IMR-90 (cell line): ENCODE results near the gene HSD17B8. TPM values are rescaled to one million over a fixed set of nuclear protein-coding genes. Genes with fewer than 3 reads are reported as not detected.

Experiments
- ATAC-seq: fragments of 200-7000 bp; cut with Tn5 transposase; 2 replicates; pipeline ENCODE4 v1.9.1; 2020; ENCODE audit warnings: low read depth, mild to moderate bottlenecking, moderate library complexity
- BruUV-seq: library from RNA; stranded (reverse); fragments of 400-500 nt; replicated peaks from 2 replicates; lab custom pipeline; 2021; lab: Mats Ljungman, UMichigan
- CTCF ChIA-PET: fragments of 300-600 bp; formaldehyde crosslinking; extraction: SDS; loops from one replicate; lab custom pipeline; 2021; ENCODE audit warnings: antibody characterized with exemption; lab: Yijun Ruan, JAX
- POLR2A ChIA-PET: fragments of 300-600 bp; sonication (Branson Sonifier 250); formaldehyde crosslinking; loops from one replicate; lab custom pipeline; 2022; ENCODE audit warnings: antibody characterized with exemption; ENCODE audit not compliant: unreplicated experiment; lab: Charles Lee
- DNase-seq: peaks from one replicate; pipeline ENCODE4 v3.0.0; 2013
- H2AFZ ChIP-seq: replicated peaks from 2 replicates; pipeline ENCODE3; 2013; ENCODE audit warnings: low read length, mild to moderate bottlenecking; ENCODE audit not compliant: poor library complexity
- H2AK5ac ChIP-seq: 2 replicates; pipeline ENCODE4 v1.6.1; 2013; ENCODE audit warnings: low read depth, low read length, inconsistent platforms
- H2AK9ac ChIP-seq: replicated peaks from 2 replicates; pipeline ENCODE3; 2013; ENCODE audit warnings: mild to moderate bottlenecking, low read depth, low read length, moderate library complexity; ENCODE audit not compliant: poor library complexity
- H2BK120ac ChIP-seq: 2 replicates; pipeline ENCODE4 v1.6.1; 2013; ENCODE audit warnings: low read depth, low read length, inconsistent platforms
- H2BK15ac ChIP-seq: 3 replicates; pipeline ENCODE4 v1.6.1; 2013; ENCODE audit warnings: low read depth, low read length, inconsistent platforms
- H2BK20ac ChIP-seq: 2 replicates; pipeline ENCODE4 v1.6.1; 2013; ENCODE audit warnings: low read depth, mild to moderate bottlenecking, inconsistent platforms, low read length, moderate library complexity
- H2BK5ac ChIP-seq: 2 replicates; pipeline ENCODE4 v1.6.1; 2013; ENCODE audit warnings: mild to moderate bottlenecking, low read depth, low read length, inconsistent platforms; ENCODE audit not compliant: poor library complexity, severe bottlenecking
- H3K14ac ChIP-seq: replicated peaks from 2 replicates; pipeline ENCODE4 v1.6.1; 2013; ENCODE audit warnings: low read depth, low read length, inconsistent platforms
- H3K18ac ChIP-seq: 2 replicates; pipeline ENCODE4 v1.6.1; 2013; ENCODE audit warnings: low read depth, low read length, control low read depth
- H3K23ac ChIP-seq: 2 replicates; pipeline ENCODE4 v1.6.1; 2013; ENCODE audit warnings: low read depth, low read length, inconsistent platforms
- H3K27ac ChIP-seq: 2 replicates; pipeline ENCODE4 v1.5.1; 2013; ENCODE audit warnings: mild to moderate bottlenecking, control low read depth, low read length; ENCODE audit not compliant: insufficient read depth
- H3K27me3 ChIP-seq: 2 replicates; pipeline ENCODE4 v1.6.1; 2013; ENCODE audit warnings: low read length; ENCODE audit not compliant: control insufficient read depth, insufficient read depth
- H3K36me3 ChIP-seq: 2 replicates; pipeline ENCODE4 v1.6.1; 2013; ENCODE audit warnings: low read length, mixed read lengths; ENCODE audit not compliant: control insufficient read depth, insufficient read depth
- H3K4ac ChIP-seq: 2 replicates; pipeline ENCODE4 v1.6.1; 2013; ENCODE audit warnings: low read depth, low read length, inconsistent platforms
- H3K4me1 ChIP-seq: 2 replicates; pipeline ENCODE4 v1.6.1; 2013; ENCODE audit warnings: low read length, mixed read lengths; ENCODE audit not compliant: control insufficient read depth, insufficient read depth
- H3K4me2 ChIP-seq: 2 replicates; pipeline ENCODE4 v1.6.1; 2013; ENCODE audit warnings: low read depth, mild to moderate bottlenecking, control low read depth, low read length, moderate library complexity
- H3K4me3 ChIP-seq: 2 replicates; pipeline ENCODE4 v1.5.1; 2013; ENCODE audit warnings: low read depth, mild to moderate bottlenecking, control low read depth, low read length, moderate library complexity; ENCODE audit not compliant: insufficient read depth
- H3K56ac ChIP-seq: 2 replicates; pipeline ENCODE4 v1.6.1; 2013; ENCODE audit warnings: low read length, inconsistent platforms; ENCODE audit not compliant: insufficient read depth; ENCODE audit errors: extremely low read depth
- H3K79me1 ChIP-seq, 2 experiments: 2 replicates each; pipeline ENCODE4 v1.6.1; 2013; ENCODE audit warnings: low read length in 2 of 2, inconsistent platforms in 1 of 2, low read depth in 1 of 2
- H3K9ac ChIP-seq: 2 replicates; pipeline ENCODE4 v1.6.1; 2013; ENCODE audit warnings: low read depth, low read length, control low read depth
- H3K9me1 ChIP-seq: 2 replicates; pipeline ENCODE4 v1.6.1; 2013; ENCODE audit warnings: low read length, inconsistent platforms; ENCODE audit not compliant: insufficient read depth
- H3K9me3 ChIP-seq: 2 replicates; pipeline ENCODE4 v1.6.1; 2013; ENCODE audit warnings: low read length; ENCODE audit not compliant: control insufficient read depth, insufficient read depth
- H4K20me1 ChIP-seq: 2 replicates; pipeline ENCODE4 v1.6.1; 2013; ENCODE audit warnings: low read length, inconsistent platforms; ENCODE audit not compliant: insufficient read depth
- H4K5ac ChIP-seq: 2 replicates; pipeline ENCODE4 v1.6.1; 2013; ENCODE audit warnings: mild to moderate bottlenecking, low read depth, low read length, control low read depth
- H4K8ac ChIP-seq, 2 experiments: 2 replicates each; pipeline ENCODE4 v1.6.1; 2013; ENCODE audit warnings: low read depth in 2 of 2, low read length in 2 of 2, control low read depth in 1 of 2, inconsistent platforms in 1 of 2
- H4K91ac ChIP-seq: 2 replicates; pipeline ENCODE4 v1.6.1; 2013; ENCODE audit warnings: low read depth, low read length, inconsistent platforms; ENCODE audit not compliant: insufficient read depth
- ELK1 ChIP-seq: fragments of 150-350 bp; IDR thresholded peaks from 2 replicates; pipeline ENCODE4 v1.6.1; 2016; ENCODE audit warnings: low read depth, mild to moderate bottlenecking, low read length, moderate library complexity, borderline replicate concordance
- FOS ChIP-seq: fragments of 150-350 bp; IDR thresholded peaks from 2 replicates; pipeline ENCODE4 v1.6.1; 2016; ENCODE audit warnings: low read depth, low read length
- RFX5 ChIP-seq: IDR thresholded peaks from 2 replicates; pipeline ENCODE4 v1.8.0; 2012; ENCODE audit warnings: low read depth, mild to moderate bottlenecking, low read length, moderate library complexity
- WGBS, 2 experiments: methylation state at CpG; one replicate each; pipeline versions ENCODE4 v1.1.5 to v1.1.7; 2013; ENCODE audit warnings: missing lambda C conversion rate in 2 of 2; ENCODE audit not compliant: insufficient read length in 1 of 2; ENCODE audit errors: extremely low coverage in 2 of 2; 5-methylcytosine and 5-hydroxymethylcytosine counted together
- dilution Hi-C: fragments of 300-500 bp; cut with HindIII; formaldehyde crosslinking; loops from one replicate; pipeline ENCODE4 v1.14.3; 2018; ENCODE audit warnings: low sequenced_read_pairs; ENCODE audit not compliant: unreplicated experiment
- in situ Hi-C: fragments of 300-500 bp; cut with MboI; formaldehyde crosslinking; loops from 3 replicates; pipeline ENCODE4 v1.14.3; 2019; ENCODE audit warnings: low sequenced_read_pairs, inconsistent platforms, mixed read lengths
- intact Hi-C: fragments of 100-400 bp; cut with micrococcal nuclease; formaldehyde crosslinking; loops from 2 replicates; pipeline ENCODE4 v1.10.0; 2022
- polyA plus RNA-seq, 3 experiments: library from polyadenylated mRNA; depleted of rRNA; stranded (reverse); fragments of >200 nt; gene quantifications; 2 replicates each; pipeline ENCODE4 v1.2.3, GENCODE V29; 2012; ENCODE audit warnings: low replicate concordance in 1 of 3
- total RNA-seq: library from RNA; depleted of rRNA; stranded (reverse); fragments of >200 nt; gene quantifications from 2 replicates; pipeline ENCODE4 v1.2.3, GENCODE V29; 2012

The HSD17B8 gene
- total and polyA plus RNA-seq, 2 of the 4 experiments (the other 2 are of a cell fraction) = 1.6 to 4.3 TPM

GRCh38 chr6:33171880-33172687, 32.4 kb upstream of the HSD17B8 start:
- ATAC-seq (no peak), DNase-seq (no peak)
- Histone ChIP-seq H3K4me3 (no peak overlapping the region), H3K27ac (no peak overlapping the region), H2AFZ (no peak overlapping the region), H3K79me1 (no peaks in the 10 kb centered on the region), H2BK15ac (no peak overlapping the region), H3K23ac (no peak overlapping the region), H2BK120ac (no peak overlapping the region), H2AK5ac (no peak overlapping the region), H2BK5ac (no peak overlapping the region), H4K8ac (no peak overlapping the region), H3K36me3 (no peaks in the 10 kb centered on the region), H3K14ac (no peak overlapping the region), H4K20me1 (no peaks in the 10 kb centered on the region), H3K27me3 (peaks cover 13% of the 10 kb centered on the region; the same call in 1 of the 2 replicates), H4K91ac (no peak overlapping the region), H4K5ac (no peak overlapping the region), H3K9me3 (no peaks in the 10 kb centered on the region), H3K4ac (no peak overlapping the region), H3K18ac (no peak overlapping the region), H3K9ac (no peak overlapping the region), H3K56ac (no peak overlapping the region), H2AK9ac (no peak overlapping the region), H3K9me1 (no peaks in the 10 kb centered on the region), H3K4me1 (no peaks in the 10 kb centered on the region), H3K4me2 (no peak overlapping the region), H2BK20ac (no peak overlapping the region)
- ChIA-PET POLR2A (no interaction called here), CTCF (interaction anchor here (0.6 to 1.0 kb wide), 2 partner anchors 19 to 24 kb away, joined by 3 read pairs; no protein-coding TSS in a partner anchor)
- intact Hi-C loops (loop anchor here (1.0 kb wide), 2 partner anchors 54 to 158 kb away; no protein-coding TSS in a partner anchor), in situ Hi-C loops (no loop called here), dilution Hi-C loops (no loop called here)
- TF ChIP-seq RFX5 = no peak
- TF ChIP-seq FOS = no peak
- TF ChIP-seq ELK1 = no peak
- WGBS, 2 experiments = 0% methylated on average over 1 of the region's 8 CpGs; no CpG with 5 or more reads in 1 of the 2 experiments
- no TSS peak for BruUV-seq
